HCT116 (cell line): ENCODE results near the gene CATSPERD. TPM values are rescaled to one million over a fixed set of nuclear protein-coding genes. Genes with fewer than 3 reads are reported as not detected.

Source experiments
- ATAC-seq: fragments of 200-7000 bp; cut with Tn5 transposase; 2 replicates; pipeline ENCODE4 v1.9.1; 2020; ENCODE audit warnings: mild to moderate bottlenecking, moderate library complexity
- BruUV-seq: library from RNA; stranded (reverse); fragments of 400-500 nt; replicated peaks from 2 replicates; lab custom pipeline; 2021; lab: Mats Ljungman, UMichigan
- CTCF ChIA-PET: fragments of 300-600 bp; sonication (Branson Sonifier 250); formaldehyde crosslinking; loops from one replicate; lab custom pipeline; 2021; ENCODE audit warnings: antibody characterized with exemption; lab: Charles Lee
- POLR2A ChIA-PET: fragments of 300-600, 350-600 bp; sonication (Branson Sonifier 250); formaldehyde crosslinking; loops from one replicate; lab custom pipeline; 2021; ENCODE audit warnings: antibody characterized with exemption; lab: Charles Lee
- RAD21 ChIA-PET, 2 experiments: fragments of 300-600 bp; sonication (Branson Sonifier 250); formaldehyde crosslinking; loops; one replicate each; lab custom pipeline; 2023; ENCODE audit warnings: low total read pairs in 2 of 2; ENCODE audit not compliant: uncharacterized antibody in 2 of 2, unreplicated experiment in 2 of 2, low non-redundant PET in 1 of 2; lab: Charles Lee
- DNase-seq: peaks from one replicate; pipeline ENCODE4 v3.0.0-alpha.2; 2010; ENCODE audit warnings: low read depth, low spot score
- H2AFZ ChIP-seq: fragments of 200-600 bp; shearing (Covaris generic), sonication (generic); 2 replicates; pipeline ENCODE4 v1.6.1; 2017; ENCODE audit warnings: low read depth, mixed run types, mixed read lengths, antibody characterized with exemption, low read length; ENCODE audit not compliant: poor library complexity, severe bottlenecking
- H3K27ac ChIP-seq: 2 replicates; pipeline ENCODE4 v1.5.1; 2012; ENCODE audit warnings: low read depth, low read length
- H3K27me3 ChIP-seq: fragments of 200-600 bp; sonication (generic); 2 replicates; pipeline ENCODE4 v1.6.1; 2016; ENCODE audit warnings: mixed run types, low read length, mixed read lengths; ENCODE audit not compliant: insufficient read depth
- H3K36me3 ChIP-seq, 2 experiments: fragments of 200-500 bp in 1 of 2; fragments of 200-600 bp in 1 of 2; sonication (Bioruptor generic) in 1 of 2; sonication (generic) in 1 of 2; 2 replicates each; pipeline versions ENCODE4 v1.5.1 to v1.6.1; 2014 to 2016; ENCODE audit warnings: low read length in 2 of 2, inconsistent platforms in 1 of 2, mixed read lengths in 1 of 2, mixed run types in 1 of 2; ENCODE audit not compliant: insufficient read depth in 2 of 2, control insufficient read depth in 1 of 2
- H3K4me1 ChIP-seq, 2 experiments: fragments of 200-600 bp in 1 of 2; sonication (generic) in 1 of 2; 2 replicates each; pipeline versions ENCODE4 v1.5.1 to v1.6.1; 2012 to 2017; ENCODE audit warnings: low read length in 2 of 2, inconsistent platforms in 1 of 2, mild to moderate bottlenecking in 1 of 2, mixed read lengths in 1 of 2, mixed run types in 1 of 2, moderate library complexity in 1 of 2; ENCODE audit not compliant: insufficient read depth in 2 of 2, control insufficient read depth in 1 of 2
- H3K4me2 ChIP-seq: fragments of 200-600 bp; sonication (generic); 2 replicates; pipeline ENCODE4 v1.6.1; 2017; ENCODE audit warnings: mixed run types, low read length, mixed read lengths
- H3K4me3 ChIP-seq, 2 experiments: fragments of 200-600 bp in 1 of 2; sonication (generic) in 1 of 2; replicated peaks in 1 of 2; 2 replicates each; pipeline ENCODE4 v1.5.1; 2011 to 2016; ENCODE audit warnings: low read length in 2 of 2, control low read depth in 1 of 2, low read depth in 1 of 2, mild to moderate bottlenecking in 1 of 2, mixed read lengths in 1 of 2, mixed run types in 1 of 2
- H3K79me2 ChIP-seq: fragments of 200-600 bp; sonication (generic); 2 replicates; pipeline ENCODE4 v1.6.1; 2017; ENCODE audit warnings: mild to moderate bottlenecking, mixed run types, low read length, moderate library complexity, mixed read lengths; ENCODE audit not compliant: insufficient read depth
- H3K9ac ChIP-seq: fragments of 200-600 bp; sonication (generic); 2 replicates; pipeline ENCODE4 v1.6.1; 2016; ENCODE audit warnings: low read length, mixed read lengths
- H3K9me2 ChIP-seq: fragments of 200-600 bp; sonication (generic), shearing (Covaris generic); 2 replicates; pipeline ENCODE4 v1.6.1; 2017; ENCODE audit warnings: mixed run types, mild to moderate bottlenecking, moderate library complexity; ENCODE audit not compliant: insufficient read depth
- H3K9me3 ChIP-seq, 2 experiments: fragments of 200-500 bp in 1 of 2; fragments of 200-600 bp in 1 of 2; sonication (Bioruptor generic) in 1 of 2; sonication (generic) in 1 of 2; 2 replicates each; pipeline ENCODE4 v1.6.1; 2014 to 2017; ENCODE audit warnings: low read length in 2 of 2, mixed read lengths in 2 of 2, inconsistent platforms in 1 of 2, low read depth in 1 of 2, mild to moderate bottlenecking in 1 of 2, mixed run types in 1 of 2, moderate library complexity in 1 of 2; ENCODE audit not compliant: control insufficient read depth in 1 of 2, insufficient read depth in 1 of 2
- H4K20me1 ChIP-seq: fragments of 200-600 bp; sonication (generic), shearing (Covaris generic); 2 replicates; pipeline ENCODE4 v1.6.1; 2017; ENCODE audit warnings: mixed run types, mild to moderate bottlenecking, moderate library complexity; ENCODE audit not compliant: insufficient read depth
- CBX3 ChIP-seq: IDR thresholded peaks from 2 replicates; pipeline ENCODE4 v1.6.1; 2012; ENCODE audit warnings: low read depth
- CTCF ChIP-seq, 3 experiments: fragments of 200-600 bp in 1 of 3; sonication (generic) in 1 of 3; IDR thresholded peaks in 2 of 3; conservative IDR thresholded peaks in 1 of 3; 2 replicates each; pipeline ENCODE4 v1.5.1; 2012 to 2017; ENCODE audit warnings: low read depth in 2 of 3, low read length in 2 of 3, antibody characterized with exemption in 1 of 3, borderline replicate concordance in 1 of 3, control low read depth in 1 of 3, mild to moderate bottlenecking in 1 of 3, mixed read lengths in 1 of 3, mixed run types in 1 of 3, moderate library complexity in 1 of 3; ENCODE audit not compliant: insufficient read depth in 1 of 3
- EGR1 ChIP-seq: IDR thresholded peaks from 2 replicates; pipeline ENCODE4 v1.6.1; 2012; ENCODE audit warnings: low read depth
- ELF1 ChIP-seq: IDR thresholded peaks from 2 replicates; pipeline ENCODE4 v1.6.1; 2012; ENCODE audit warnings: low read depth, borderline replicate concordance
- EZH2 ChIP-seq: fragments of 200-600 bp; sonication (generic); IDR thresholded peaks from 2 replicates; pipeline ENCODE4 v1.6.1; 2017; ENCODE audit warnings: antibody characterized with exemption, mixed run types
- EZH2phosphoT487 ChIP-seq: fragments of 200-600 bp; IDR thresholded peaks from 2 replicates; pipeline ENCODE4 v1.6.1; 2018; ENCODE audit warnings: antibody characterized with exemption, borderline replicate concordance
- FOSL1 ChIP-seq: IDR thresholded peaks from 2 replicates; pipeline ENCODE4 v1.6.1; 2012; ENCODE audit warnings: low read depth
- JUND ChIP-seq: IDR thresholded peaks from 2 replicates; pipeline ENCODE4 v1.6.1; 2012
- POLR2A ChIP-seq: IDR thresholded peaks from 2 replicates; pipeline ENCODE4 v1.7.0; 2011; ENCODE audit warnings: borderline replicate concordance; ENCODE audit not compliant: insufficient read depth, insufficient read length; ENCODE audit errors: extremely low read depth
- POLR2AphosphoS5 ChIP-seq: IDR thresholded peaks from 2 replicates; pipeline ENCODE4 v1.6.1; 2011; ENCODE audit warnings: mild to moderate bottlenecking, low read depth, low read length, moderate library complexity
- RAD21 ChIP-seq: IDR thresholded peaks from 2 replicates; pipeline ENCODE4 v1.6.1; 2012; ENCODE audit warnings: low read depth, mild to moderate bottlenecking
- SIN3A ChIP-seq: IDR thresholded peaks from 2 replicates; pipeline ENCODE4 v1.6.1; 2012; ENCODE audit warnings: low read depth
- SP1 ChIP-seq: IDR thresholded peaks from 2 replicates; pipeline ENCODE4 v1.6.1; 2012; ENCODE audit warnings: low read depth
- SRF ChIP-seq: IDR thresholded peaks from 2 replicates; pipeline ENCODE4 v1.6.1; 2012; ENCODE audit warnings: low read depth
- TCF7L2 ChIP-seq: IDR thresholded peaks from 2 replicates; pipeline ENCODE4 v1.7.0; 2011; ENCODE audit warnings: borderline replicate concordance, inconsistent platforms; ENCODE audit not compliant: insufficient read depth, insufficient read length; ENCODE audit errors: extremely low read depth
- ZNF274 ChIP-seq: fragments of 200-500 bp; sonication (Bioruptor generic); IDR thresholded peaks from 2 replicates; pipeline ENCODE4 v1.6.1; 2014; ENCODE audit warnings: mild to moderate bottlenecking, low read depth, low read length, inconsistent platforms
- intact Hi-C: fragments of 100-400 bp; cut with micrococcal nuclease; formaldehyde crosslinking; loops from 2 replicates; pipeline ENCODE4 v1.10.0; 2022
- total RNA-seq: library from RNA; stranded (reverse); gene quantifications from one replicate; pipeline ENCODE4 v1.2.1, GENCODE V29; 2021; ENCODE audit not compliant: unreplicated experiment
- TF ChIP-seq, protein P1 (sequence below): IDR thresholded peaks from 2 replicates; pipeline ENCODE4 v1.6.1; 2012
- TF ChIP-seq, protein P2 (sequence below): IDR thresholded peaks from 2 replicates; pipeline ENCODE4 v1.6.1; 2012; ENCODE audit warnings: low read depth

The CATSPERD gene
- total RNA-seq, 1 experiment from 2014 or later = not detected

DNA sequence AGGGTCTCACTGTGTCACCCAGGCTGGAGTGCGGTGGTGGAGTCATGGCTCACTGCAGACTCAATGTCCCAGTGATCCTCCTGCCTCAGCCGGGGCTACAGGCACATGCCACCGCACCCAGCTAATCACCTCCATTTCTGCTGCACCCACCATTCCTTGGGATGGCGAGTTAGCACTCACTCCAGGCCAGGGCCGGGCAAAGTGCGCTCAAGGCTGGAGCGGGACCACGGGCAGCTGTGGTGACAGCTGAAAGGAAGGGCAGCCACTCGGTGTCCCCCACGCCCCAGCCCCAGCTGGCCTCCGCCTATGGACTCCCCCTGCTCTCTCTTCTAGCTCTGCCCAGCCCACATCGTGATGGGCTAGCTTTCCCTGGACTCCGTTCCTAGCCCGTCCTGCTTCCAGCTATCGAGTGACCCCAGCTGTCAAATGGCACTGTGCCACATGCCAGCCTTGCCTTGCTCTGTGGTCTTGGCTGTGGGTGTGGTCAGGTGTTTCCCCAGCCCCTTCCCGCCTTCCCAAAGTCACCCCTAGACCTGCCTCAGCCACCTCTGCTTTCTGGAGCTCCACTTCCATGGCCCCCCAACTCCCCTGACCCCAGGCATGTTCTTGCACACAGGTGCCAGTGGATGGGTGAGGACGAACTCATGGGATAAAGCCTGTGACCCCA, 44.2 kb upstream of the CATSPERD start:
- POLR2A ChIA-PET = no interaction called here

GRCh38 chr19:5676772-5677105, 43.7 kb upstream of the CATSPERD start:
- Histone ChIP-seq H3K79me2 (peaks cover 12% of the 10 kb centered on the region), H3K9ac (no peak overlapping the region), H3K4me2 (no peak overlapping the region), H3K36me3 (no peaks in the 10 kb centered on the region), H2AFZ (no peak overlapping the region), H3K27me3 (no peaks in the 10 kb centered on the region), H3K4me3 (no peak overlapping the region), H4K20me1 (no peaks in the 10 kb centered on the region), H3K4me1 (peaks cover 5 to 17% of the 10 kb centered on the region in 2 experiments; a peak in 2 of 4 replicates), H3K27ac (no peak overlapping the region), H3K9me3 (no peaks in the 10 kb centered on the region), H3K9me2 (no peaks in the 10 kb centered on the region)
- no peak for ATAC-seq
- BruUV-seq = no TSS peak
- intact Hi-C loops = no loop called here
- DNase-seq = no peak
- POLR2A ChIA-PET = no interaction called here
- CTCF ChIA-PET = interaction anchor here (1.3 kb wide), 1 partner anchor 10 kb away, joined by 5 read pairs; no protein-coding TSS in a partner anchor
- RAD21 ChIA-PET = no interaction called here
- TF ChIP-seq CTCF (IDR thresholded peaks at IDR 0.05 in 2 of 3, conservative IDR thresholded peaks at IDR 0.05 in 1 of 3; ENCODE audit: borderline replicate concordance in 1 of 3, insufficient read depth in 1 of 3, low read depth in 2 of 3, low read length in 2 of 3) (no peak), POLR2A (no peak), POLR2AphosphoS5 (no peak), EGR1 (no peak), EZH2 (no peak), CBX3 (no peak), TCF7L2 (no peak), SRF (no peak), ELF1 (no peak), RAD21 (no peak), FOSL1 (no peak), JUND (no peak)
- TF ChIP-seq, protein P1, sequence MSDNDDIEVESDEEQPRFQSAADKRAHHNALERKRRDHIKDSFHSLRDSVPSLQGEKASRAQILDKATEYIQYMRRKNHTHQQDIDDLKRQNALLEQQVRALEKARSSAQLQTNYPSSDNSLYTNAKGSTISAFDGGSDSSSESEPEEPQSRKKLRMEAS = no peak
- TF ChIP-seq, protein P2, sequence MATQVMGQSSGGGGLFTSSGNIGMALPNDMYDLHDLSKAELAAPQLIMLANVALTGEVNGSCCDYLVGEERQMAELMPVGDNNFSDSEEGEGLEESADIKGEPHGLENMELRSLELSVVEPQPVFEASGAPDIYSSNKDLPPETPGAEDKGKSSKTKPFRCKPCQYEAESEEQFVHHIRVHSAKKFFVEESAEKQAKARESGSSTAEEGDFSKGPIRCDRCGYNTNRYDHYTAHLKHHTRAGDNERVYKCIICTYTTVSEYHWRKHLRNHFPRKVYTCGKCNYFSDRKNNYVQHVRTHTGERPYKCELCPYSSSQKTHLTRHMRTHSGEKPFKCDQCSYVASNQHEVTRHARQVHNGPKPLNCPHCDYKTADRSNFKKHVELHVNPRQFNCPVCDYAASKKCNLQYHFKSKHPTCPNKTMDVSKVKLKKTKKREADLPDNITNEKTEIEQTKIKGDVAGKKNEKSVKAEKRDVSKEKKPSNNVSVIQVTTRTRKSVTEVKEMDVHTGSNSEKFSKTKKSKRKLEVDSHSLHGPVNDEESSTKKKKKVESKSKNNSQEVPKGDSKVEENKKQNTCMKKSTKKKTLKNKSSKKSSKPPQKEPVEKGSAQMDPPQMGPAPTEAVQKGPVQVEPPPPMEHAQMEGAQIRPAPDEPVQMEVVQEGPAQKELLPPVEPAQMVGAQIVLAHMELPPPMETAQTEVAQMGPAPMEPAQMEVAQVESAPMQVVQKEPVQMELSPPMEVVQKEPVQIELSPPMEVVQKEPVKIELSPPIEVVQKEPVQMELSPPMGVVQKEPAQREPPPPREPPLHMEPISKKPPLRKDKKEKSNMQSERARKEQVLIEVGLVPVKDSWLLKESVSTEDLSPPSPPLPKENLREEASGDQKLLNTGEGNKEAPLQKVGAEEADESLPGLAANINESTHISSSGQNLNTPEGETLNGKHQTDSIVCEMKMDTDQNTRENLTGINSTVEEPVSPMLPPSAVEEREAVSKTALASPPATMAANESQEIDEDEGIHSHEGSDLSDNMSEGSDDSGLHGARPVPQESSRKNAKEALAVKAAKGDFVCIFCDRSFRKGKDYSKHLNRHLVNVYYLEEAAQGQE = no peak

More for the DNA sequence above, 44.2 kb upstream of the CATSPERD start:
- TF ChIP-seq RAD21 = no peak
- no peak for TF ChIP-seq ZNF274
- TF ChIP-seq SIN3A = no peak
- no peak for TF ChIP-seq SP1
- TF ChIP-seq EZH2phosphoT487 = no peak
- TF ChIP-seq, all 23 proteins: peak for 0
- Histone ChIP-seq H3K27me3 (no peaks in the 10 kb centered on the region), H3K9me2 (no peaks in the 10 kb centered on the region), H3K4me3 (no peak overlapping the region), H3K9me3 (no peaks in the 10 kb centered on the region), H3K36me3 (no peaks in the 10 kb centered on the region), H3K9ac (no peak overlapping the region), H4K20me1 (no peaks in the 10 kb centered on the region), H3K4me1 (peaks cover 4 to 15% of the 10 kb centered on the region in 2 experiments; a peak in 2 of 4 replicates), H3K4me2 (no peak overlapping the region), H2AFZ (no peak overlapping the region), H3K79me2 (peaks cover 12% of the 10 kb centered on the region), H3K27ac (no peak overlapping the region)
- intact Hi-C loops = no loop called here
- no peak for DNase-seq
- no peak for ATAC-seq
- RAD21 ChIA-PET = no interaction called here
- no TSS peak for BruUV-seq
- CTCF ChIA-PET = interaction anchor here (0.5 to 1.3 kb wide), 2 partner anchors 11 to 96 kb away, joined by 3 to 5 read pairs; no protein-coding TSS in a partner anchor
